Left lung (tissue), 10 donors: Measurements from ENCODE around the gene MATN1. TPM values are rescaled to one million over a fixed set of nuclear protein-coding genes. Genes with fewer than 3 reads are reported as not detected.

ENCODE experiments used
- ATAC-seq: fragments of 200-7000 bp; cut with Tn5 transposase; one replicate; pipeline ENCODE4 v1.9.1; 2020; ENCODE audit warnings: moderate library complexity
- DNase-seq, 4 donors: peaks; one replicate each; pipeline ENCODE4 v3.0.0-alpha.2; 2013 to 2020
- H3K27ac ChIP-seq, 2 donors: fragments of 200-600 bp; sonication (generic) in 1 of 2; one replicate each; pipeline versions ENCODE4 v1.5.0 to v1.8.0; 2020 to 2021
- H3K27me3 ChIP-seq, 2 donors: fragments of 200-600 bp; sonication (generic) in 1 of 2; one replicate each; pipeline versions ENCODE4 v1.5.0 to v1.8.0; 2020 to 2021
- H3K36me3 ChIP-seq, 2 donors: fragments of 200-600 bp; sonication (generic) in 1 of 2; one replicate each; pipeline versions ENCODE4 v1.5.0 to v1.8.0; 2020 to 2021
- H3K4me1 ChIP-seq, 2 donors: fragments of 200-600 bp; one replicate each; pipeline ENCODE4 v1.8.0; 2021
- H3K4me3 ChIP-seq, 2 donors: fragments of 200-600 bp; sonication (generic) in 1 of 2; one replicate each; pipeline versions ENCODE4 v1.5.0 to v1.8.0; 2020 to 2021; ENCODE audit warnings: mild to moderate bottlenecking in 1 of 2
- H3K9me3 ChIP-seq, 2 donors: fragments of 200-600 bp; sonication (generic) in 1 of 2; one replicate each; pipeline versions ENCODE4 v1.5.0 to v1.8.0; 2020 to 2021
- CTCF ChIP-seq, 2 donors: fragments of 200-600 bp; sonication (generic) in 1 of 2; IDR thresholded peaks; one replicate each; pipeline versions ENCODE4 v1.5.0 to v1.8.0; 2021; ENCODE audit warnings: antibody characterized with exemption in 2 of 2
- intact Hi-C, 2 donors: fragments of 100-400 bp; cut with DNase I; formaldehyde crosslinking; loops; one replicate each; pipeline versions ENCODE4 v1.11.2 to v1.14.2; 2022
- polyA plus RNA-seq, 6 donors: library from polyadenylated mRNA; unstranded; fragments of 120-200 nt; gene quantifications; one replicate each; pipeline ENCODE4 v1.2.1, GENCODE V29; 2013; ENCODE audit not compliant: insufficient read length in 6 of 6
- total RNA-seq, 2 donors: library from RNA; stranded (reverse); fragmentation: NEBNext Ultra II Directional; extraction: Animal tissue kit (Norgen Biotek cat#: 25700); gene quantifications; one replicate each; pipeline ENCODE4 v1.2.1, GENCODE V29; 2021
- donor health status: DM: no; HTN: yes; CAD: no.
- donor health status: DM: no; HTN: no; CAD: no.

MATN1 gene
- total and polyA plus RNA-seq, 8 donors = 0.08 to 1.1 (median 0.43) TPM; not detected in 1

DNA sequence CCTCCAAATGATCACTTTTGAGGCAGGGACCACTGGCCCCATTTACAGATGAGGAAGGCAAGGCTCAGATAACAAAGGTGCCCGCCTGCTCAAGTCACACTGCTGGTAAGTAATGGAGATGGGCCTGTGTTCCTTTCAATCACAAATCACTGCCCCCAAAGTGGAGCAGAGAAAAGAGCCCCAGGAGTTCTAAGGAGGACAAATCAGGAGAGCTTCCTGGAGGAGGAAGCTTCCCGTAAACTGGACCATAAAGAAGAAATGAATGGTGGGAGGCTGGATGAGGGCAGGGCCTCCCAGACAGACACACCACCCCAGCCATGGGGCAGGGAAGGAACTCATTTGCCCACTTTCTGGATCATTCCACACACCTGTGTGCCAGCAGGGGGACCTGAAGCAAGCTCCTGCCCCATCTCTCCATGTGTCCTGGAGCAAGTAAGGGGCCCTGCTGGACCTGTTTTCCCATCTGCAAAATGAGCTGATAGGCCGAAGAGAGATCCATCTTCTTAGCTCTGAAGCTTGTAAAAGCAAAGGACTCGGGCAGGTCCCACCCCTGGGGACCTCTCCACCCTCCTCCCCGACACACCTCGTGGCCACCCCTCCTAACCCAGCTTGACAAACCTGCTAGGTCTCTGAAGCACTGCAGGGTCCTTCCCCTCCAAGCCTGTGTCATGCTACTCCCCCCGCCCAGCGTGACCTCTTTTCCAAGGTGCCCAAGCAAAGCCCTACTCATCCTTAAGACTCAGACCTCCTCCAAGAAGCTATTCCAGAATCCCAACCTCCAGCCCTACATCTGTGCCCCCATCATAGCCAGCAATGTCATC is 28.7 kb upstream of the MATN1 start:
- TF ChIP-seq CTCF (IDR thresholded peaks at IDR 0.05) = no peak
- H3K27me3 ChIP-seq = peaks cover 0 to 5% of the 10 kb centered on the region in 2 donors
- no peak overlapping the region for H3K4me3 ChIP-seq
- no peak overlapping the region for H3K27ac ChIP-seq
- no peak for DNase-seq
- H3K4me1 ChIP-seq = peaks cover 0 to 87% of the 10 kb centered on the region in 2 donors
- intact Hi-C loops = no loop called here
- H3K36me3 ChIP-seq = peaks cover 0 to 40% of the 10 kb centered on the region in 2 donors
- ATAC-seq = no peak
- H3K9me3 ChIP-seq = no peaks in the 10 kb centered on the region

DNA sequence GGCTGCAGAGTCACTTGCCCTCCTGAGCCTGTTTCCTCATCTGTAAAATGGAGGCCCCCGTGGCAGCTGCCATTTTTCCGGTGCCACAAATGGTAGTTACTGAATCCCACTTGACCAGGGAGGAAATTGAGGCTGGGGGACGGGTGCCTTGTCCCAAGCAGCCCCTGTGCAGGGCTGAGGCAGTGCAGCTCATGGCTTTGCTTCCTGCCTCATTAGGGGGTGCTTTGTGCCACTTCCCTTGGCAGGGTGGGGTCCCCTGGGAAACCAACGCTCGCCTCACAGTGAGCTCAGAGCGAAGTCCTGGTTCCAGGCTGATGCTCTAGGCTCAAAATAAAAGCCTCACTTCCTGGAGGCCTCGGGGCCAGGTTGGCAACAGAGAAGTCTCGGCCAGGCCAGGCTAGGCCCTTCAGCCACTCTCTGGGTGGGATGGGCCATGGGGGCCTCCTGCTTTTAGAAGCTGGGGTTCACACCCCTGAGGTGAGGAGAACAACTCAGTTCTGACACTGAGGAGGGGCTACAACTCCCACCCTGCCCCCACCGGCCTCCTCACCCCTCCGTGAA is 27.4 kb upstream of the MATN1 start:
- Histone ChIP-seq H3K27ac (peak overlapping the region in 1 of 2 donors; percentile 57), H3K4me3 (peak overlapping the region in 1 of 2 donors; percentile 2), H3K9me3 (no peaks in the 10 kb centered on the region), H3K27me3 (peaks cover 0 to 5% of the 10 kb centered on the region in 2 donors), H3K36me3 (peaks cover 0 to 48% of the 10 kb centered on the region in 2 donors), H3K4me1 (peaks cover 0 to 97% of the 10 kb centered on the region in 2 donors)
- intact Hi-C loops = no loop called here
- no peak for TF ChIP-seq CTCF (IDR thresholded peaks at IDR 0.05)
- ATAC-seq = no peak
- DNase-seq = no peak

GRCh38 chr1:30749691-30750583 is 26.6 kb upstream of the MATN1 start:
- H3K9me3 ChIP-seq = no peaks in the 10 kb centered on the region
- peaks cover 0 to 5% of the 10 kb centered on the region in 2 donors for H3K27me3 ChIP-seq
- intact Hi-C loops = no loop called here
- no peak for TF ChIP-seq CTCF (IDR thresholded peaks at IDR 0.05)
- no peak overlapping the region for H3K4me3 ChIP-seq
- H3K4me1 ChIP-seq = peaks cover 0 to 100% of the 10 kb centered on the region in 2 donors
- H3K27ac ChIP-seq = peak overlapping the region in 1 of 2 donors; percentile 57
- peak; percentile 15 for ATAC-seq
- no peak for DNase-seq
- peaks cover 0 to 48% of the 10 kb centered on the region in 2 donors for H3K36me3 ChIP-seq

DNA sequence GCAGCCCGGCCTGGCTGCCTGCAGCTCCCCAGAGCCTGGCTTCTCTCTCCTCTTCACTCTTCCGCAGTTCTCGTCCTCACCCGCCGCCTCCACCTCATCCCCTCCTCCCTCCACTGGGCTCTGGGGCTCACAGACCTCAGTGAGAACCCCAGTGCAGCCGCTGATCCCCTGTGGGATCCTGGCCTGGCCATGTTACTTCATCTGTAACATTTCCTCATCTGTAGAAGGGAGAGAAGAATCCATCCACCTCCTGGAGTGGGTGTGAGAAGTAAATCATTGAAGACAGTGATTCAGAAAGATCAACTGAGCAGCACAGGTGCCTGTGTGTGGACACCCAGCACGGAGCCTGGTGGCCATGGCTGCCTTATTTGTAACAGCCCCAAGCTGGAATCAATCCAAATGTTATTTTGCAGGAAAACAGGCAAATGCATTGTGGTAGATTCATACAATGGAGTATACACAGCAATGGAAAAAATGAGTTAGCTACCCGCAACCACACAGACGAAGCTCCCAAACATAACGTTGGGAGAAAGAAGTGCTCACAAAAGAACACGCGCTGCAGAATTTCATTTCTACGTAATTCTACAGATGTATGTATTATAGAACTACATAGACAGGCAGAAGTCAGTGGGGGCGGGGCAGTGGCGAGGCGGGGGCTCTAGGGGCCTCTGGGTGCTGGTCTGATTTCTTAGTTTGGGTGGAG is 25.5 kb upstream of the MATN1 start:
- intact Hi-C loops = no loop called here
- no peak for ATAC-seq
- DNase-seq = no peak
- TF ChIP-seq CTCF (IDR thresholded peaks at IDR 0.05) = no peak
- Histone ChIP-seq H3K9me3 (no peaks in the 10 kb centered on the region), H3K4me1 (peaks cover 0 to 100% of the 10 kb centered on the region in 2 donors), H3K27me3 (no peaks in the 10 kb centered on the region), H3K27ac (peak overlapping the region in 1 of 2 donors; percentile 57), H3K36me3 (peaks cover 0 to 48% of the 10 kb centered on the region in 2 donors), H3K4me3 (peak overlapping the region in 1 of 2 donors; percentile 4)
